PFSK-1 (cell line): Measurements from ENCODE around the gene PPIH.

Experiments used
- FOXP2 ChIP-seq: optimal IDR thresholded peaks from 2 replicates; pipeline ENCODE3; 2011; ENCODE audit warnings: borderline replicate concordance, control low read depth, inconsistent platforms; ENCODE audit not compliant: insufficient read depth; ENCODE audit errors: extremely low read length, extremely low read depth
- POLR2AphosphoS5 ChIP-seq: IDR thresholded peaks from 2 replicates; pipeline ENCODE4 v1.6.1; 2012; ENCODE audit warnings: low read depth, mild to moderate bottlenecking, control low read depth, low read length, moderate library complexity
- REST ChIP-seq, 2 experiments: IDR thresholded peaks; 2 replicates each; pipeline versions ENCODE4 v1.6.1 to v1.8.0; 2011 to 2012; ENCODE audit warnings: low read depth in 2 of 2, low read length in 2 of 2, control low read depth in 1 of 2, inconsistent platforms in 1 of 2, mild to moderate bottlenecking in 1 of 2, moderate library complexity in 1 of 2; ENCODE audit not compliant: insufficient read depth in 1 of 2
- SIN3A ChIP-seq: IDR thresholded peaks from 2 replicates; pipeline ENCODE4 v1.6.1; 2012; ENCODE audit warnings: mild to moderate bottlenecking, low read length, moderate library complexity, borderline replicate concordance; ENCODE audit not compliant: insufficient read depth
- TAF1 ChIP-seq: IDR thresholded peaks from 2 replicates; pipeline ENCODE4 v1.6.1; 2012; ENCODE audit warnings: low read length, control low read depth, borderline replicate concordance; ENCODE audit not compliant: insufficient read depth

Gene PPIH

GRCh38 chr1:42682739-42683531, 24.7 kb downstream of the PPIH start:
- TF ChIP-seq FOXP2 (peak; percentile 67), SIN3A (no peak)

- no peak for TF ChIP-seq SIN3A
- TF ChIP-seq POLR2AphosphoS5 = no peak
- TF ChIP-seq REST (IDR thresholded peaks at IDR 0.05; ENCODE audit: insufficient read depth in 1 of 2, low read depth in 2 of 2, low read length in 2 of 2) = no peak
- TF ChIP-seq FOXP2 = no peak
- TF ChIP-seq TAF1 = no peak
Measured at GRCh38 chr1:42684139-42684538, 25.9 kb downstream of the PPIH start.

- TF ChIP-seq REST (IDR thresholded peaks at IDR 0.05; ENCODE audit: insufficient read depth in 1 of 2, low read depth in 2 of 2, low read length in 2 of 2) (no peak), TAF1 (no peak), FOXP2 (no peak), SIN3A (no peak), POLR2AphosphoS5 (no peak)
Measured at GRCh38 chr1:42686418-42686817, 28.2 kb downstream of the PPIH start.

DNA sequence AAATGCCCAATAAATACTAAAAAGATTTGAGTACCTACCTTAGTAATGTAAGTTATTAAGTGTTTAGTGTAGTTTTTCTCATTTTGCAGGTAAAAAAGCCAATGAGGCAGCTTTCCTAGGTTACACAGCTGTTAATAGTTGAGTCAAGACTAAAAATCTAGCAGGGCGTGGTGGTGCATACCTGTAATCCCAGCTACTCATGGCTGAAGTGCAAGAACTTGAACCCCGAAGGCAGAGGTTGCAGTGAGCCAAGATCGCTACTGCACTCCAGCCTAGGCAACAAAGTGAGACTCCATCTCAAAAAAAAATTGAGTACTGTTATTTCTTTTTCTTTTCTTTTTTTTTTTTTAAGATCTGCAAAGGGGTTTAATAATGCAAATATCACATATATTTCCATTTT, 31.7 kb downstream of the PPIH start:
- TF ChIP-seq POLR2AphosphoS5 (no peak), FOXP2 (no peak), REST (IDR thresholded peaks at IDR 0.05; ENCODE audit: insufficient read depth in 1 of 2, low read depth in 2 of 2, low read length in 2 of 2) (no peak), SIN3A (no peak), TAF1 (no peak)

DNA sequence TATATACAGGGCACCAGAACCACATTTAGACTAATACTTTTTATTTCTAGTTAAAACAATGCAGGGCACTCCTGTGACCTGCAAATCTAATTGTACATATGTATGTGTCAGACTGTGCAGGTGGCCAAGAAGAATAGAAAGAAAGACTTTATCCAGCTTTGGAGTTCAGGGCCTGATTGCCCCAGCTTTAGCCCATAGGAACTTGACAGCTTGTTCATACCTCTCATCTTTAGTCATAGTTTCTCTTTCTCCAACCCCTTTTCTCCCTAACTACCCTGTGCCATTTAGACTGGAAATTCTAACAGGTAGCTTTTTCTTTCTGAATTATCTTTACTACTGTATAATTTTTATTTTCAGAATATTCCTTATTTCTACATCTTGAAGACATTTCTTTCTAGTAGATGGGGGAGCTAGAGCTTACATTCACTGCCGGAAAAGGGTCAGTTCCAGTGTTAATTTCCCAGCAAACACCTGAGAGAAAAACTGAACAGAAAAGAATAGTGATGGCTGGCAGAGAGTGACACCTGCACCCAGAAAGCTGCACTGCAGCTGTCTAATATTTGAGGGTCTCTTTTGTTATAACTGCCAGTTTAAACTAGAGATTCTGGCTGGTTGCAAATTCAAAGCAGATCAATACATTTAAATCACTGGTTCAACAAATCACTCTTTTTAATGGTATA, 32.4 kb downstream of the PPIH start:
- TF ChIP-seq TAF1 = no peak
- no peak for TF ChIP-seq REST (IDR thresholded peaks at IDR 0.05; ENCODE audit: insufficient read depth in 1 of 2, low read depth in 2 of 2, low read length in 2 of 2)
- no peak for TF ChIP-seq SIN3A
- no peak for TF ChIP-seq FOXP2
- TF ChIP-seq POLR2AphosphoS5 = no peak
